ENCODE data around the gene ATG4C. TPM values are rescaled to one million over a fixed set of nuclear protein-coding genes. Genes with fewer than 3 reads are reported as not detected.

ATG4C gene
- total RNA-seq, 1 experiment from 2014 or later: 6.5 TPM

DNA sequence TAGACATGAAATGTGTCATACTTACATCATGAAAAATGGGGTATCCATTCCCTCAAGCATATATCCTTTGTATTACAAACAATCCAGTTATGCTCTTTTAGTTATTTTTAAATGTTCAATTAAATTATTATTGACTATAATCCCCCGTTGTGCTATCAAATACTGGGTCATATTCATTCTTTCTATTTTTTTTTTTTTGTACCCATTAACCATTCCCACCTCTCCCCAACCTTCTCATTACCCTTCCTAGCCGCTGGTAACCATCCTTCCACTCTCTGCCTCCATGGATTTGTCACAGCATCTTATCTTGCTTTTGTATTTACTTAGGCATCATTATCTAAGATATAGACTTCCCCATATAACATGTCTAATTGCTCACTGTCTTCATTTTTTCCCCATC, 15.8 kb downstream of the ATG4C start:
- intact Hi-C loops (cut with micrococcal nuclease): no loop called here
- Mint-ChIP-seq H3K27ac (ENCODE audit: low read depth, unreplicated experiment) (no peak overlapping the region), H3K36me3 (ENCODE audit: insufficient read depth, unreplicated experiment) (no peaks in the 10 kb centered on the region), H3K27me3 (ENCODE audit: insufficient read depth, unreplicated experiment) (no peaks in the 10 kb centered on the region), H3K4me3 (ENCODE audit: unreplicated experiment) (no peak overlapping the region), H3K9me3 (ENCODE audit: unreplicated experiment) (no peaks in the 10 kb centered on the region), H3K4me1 (ENCODE audit: insufficient read depth, unreplicated experiment) (no peaks in the 10 kb centered on the region)
- POLR2A ChIA-PET: no interaction called here
- DNase-seq (ENCODE audit: unreplicated experiment): no peak
- BruUV-seq (replicated peaks): no TSS peak
- CTCF ChIA-PET: no interaction called here
- TF ChIP-seq, protein P1, sequence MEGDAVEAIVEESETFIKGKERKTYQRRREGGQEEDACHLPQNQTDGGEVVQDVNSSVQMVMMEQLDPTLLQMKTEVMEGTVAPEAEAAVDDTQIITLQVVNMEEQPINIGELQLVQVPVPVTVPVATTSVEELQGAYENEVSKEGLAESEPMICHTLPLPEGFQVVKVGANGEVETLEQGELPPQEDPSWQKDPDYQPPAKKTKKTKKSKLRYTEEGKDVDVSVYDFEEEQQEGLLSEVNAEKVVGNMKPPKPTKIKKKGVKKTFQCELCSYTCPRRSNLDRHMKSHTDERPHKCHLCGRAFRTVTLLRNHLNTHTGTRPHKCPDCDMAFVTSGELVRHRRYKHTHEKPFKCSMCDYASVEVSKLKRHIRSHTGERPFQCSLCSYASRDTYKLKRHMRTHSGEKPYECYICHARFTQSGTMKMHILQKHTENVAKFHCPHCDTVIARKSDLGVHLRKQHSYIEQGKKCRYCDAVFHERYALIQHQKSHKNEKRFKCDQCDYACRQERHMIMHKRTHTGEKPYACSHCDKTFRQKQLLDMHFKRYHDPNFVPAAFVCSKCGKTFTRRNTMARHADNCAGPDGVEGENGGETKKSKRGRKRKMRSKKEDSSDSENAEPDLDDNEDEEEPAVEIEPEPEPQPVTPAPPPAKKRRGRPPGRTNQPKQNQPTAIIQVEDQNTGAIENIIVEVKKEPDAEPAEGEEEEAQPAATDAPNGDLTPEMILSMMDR (IDR thresholded peaks at IDR 0.05; ENCODE audit: unreplicated experiment): no peak

DNA sequence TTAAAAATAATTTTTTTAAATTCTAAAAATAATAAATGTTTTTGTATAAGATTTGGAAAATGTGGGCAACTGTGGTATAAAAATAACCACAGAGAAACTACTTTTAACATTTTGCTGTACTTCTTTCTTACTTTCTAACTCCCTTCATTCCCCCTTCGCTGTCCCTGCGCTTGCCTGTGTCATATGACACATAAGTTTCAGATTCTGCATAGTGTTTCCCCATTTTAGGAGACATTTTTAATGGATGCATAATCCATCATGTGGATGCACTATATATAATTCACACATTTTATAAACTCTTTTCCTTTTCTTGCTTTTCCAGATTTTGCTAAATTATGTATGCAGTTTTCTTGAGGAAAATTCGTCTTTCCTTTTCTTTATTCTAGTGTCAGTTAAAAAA, 16.3 kb downstream of the ATG4C start:
- H3K36me3 Mint-ChIP-seq (ENCODE audit: insufficient read depth, unreplicated experiment): no peaks in the 10 kb centered on the region
- H3K9me3 Mint-ChIP-seq (ENCODE audit: unreplicated experiment): no peaks in the 10 kb centered on the region
- ChIA-PET CTCF (interaction anchor here (0.6 kb wide), 1 partner anchor 39 kb away, joined by 3 read pairs; no protein-coding TSS in a partner anchor), POLR2A (interaction anchor here (1.1 kb wide), 1 partner anchor 11 kb away, joined by 4 read pairs; no protein-coding TSS in a partner anchor)
- H3K4me1 Mint-ChIP-seq (ENCODE audit: insufficient read depth, unreplicated experiment): no peaks in the 10 kb centered on the region
- intact Hi-C loops (cut with micrococcal nuclease): no loop called here
- DNase-seq (ENCODE audit: unreplicated experiment): no peak
- TF ChIP-seq, protein P1 (IDR thresholded peaks at IDR 0.05; ENCODE audit: unreplicated experiment): no peak
- H3K27me3 Mint-ChIP-seq (ENCODE audit: insufficient read depth, unreplicated experiment): no peaks in the 10 kb centered on the region
- no peak overlapping the region for H3K27ac Mint-ChIP-seq (ENCODE audit: low read depth, unreplicated experiment)
- H3K4me3 Mint-ChIP-seq (ENCODE audit: unreplicated experiment): no peak overlapping the region
- BruUV-seq (replicated peaks): no TSS peak

DNA sequence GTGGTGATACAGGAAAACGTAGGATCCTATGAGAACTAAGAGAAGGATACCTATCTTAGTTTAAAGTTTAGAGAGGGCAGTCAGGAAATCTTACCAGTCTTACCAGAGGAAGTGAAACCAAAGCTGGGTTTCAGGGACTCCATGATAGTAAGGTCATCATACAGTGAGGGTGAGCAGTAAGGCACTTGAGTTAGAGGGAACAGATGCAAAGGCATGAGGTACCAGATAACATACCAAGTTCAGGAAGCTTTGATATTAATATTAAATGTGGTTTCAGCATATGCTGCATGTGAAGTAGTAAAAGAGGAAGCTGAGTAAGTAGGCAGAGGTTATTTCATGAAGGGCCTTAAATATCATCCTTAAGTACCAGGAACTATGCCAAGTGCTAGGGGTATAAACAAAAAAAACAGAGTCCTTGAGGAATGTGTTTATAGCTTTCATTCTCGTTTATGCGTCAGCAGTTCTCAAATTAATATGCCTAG, 16.9 kb downstream of the ATG4C start:
- no peaks in the 10 kb centered on the region for H3K36me3 Mint-ChIP-seq (ENCODE audit: insufficient read depth, unreplicated experiment)
- no TSS peak for BruUV-seq (replicated peaks)
- intact Hi-C loops (cut with micrococcal nuclease): no loop called here
- H3K4me3 Mint-ChIP-seq (ENCODE audit: unreplicated experiment): no peak overlapping the region
- no peak overlapping the region for H3K27ac Mint-ChIP-seq (ENCODE audit: low read depth, unreplicated experiment)
- no peaks in the 10 kb centered on the region for H3K4me1 Mint-ChIP-seq (ENCODE audit: insufficient read depth, unreplicated experiment)
- ChIA-PET CTCF (interaction anchor here (0.6 kb wide), 1 partner anchor 39 kb away, joined by 3 read pairs; no protein-coding TSS in a partner anchor), POLR2A (interaction anchor here (1.1 kb wide), 1 partner anchor 10 kb away, joined by 4 read pairs; no protein-coding TSS in a partner anchor)
- H3K27me3 Mint-ChIP-seq (ENCODE audit: insufficient read depth, unreplicated experiment): no peaks in the 10 kb centered on the region
- H3K9me3 Mint-ChIP-seq (ENCODE audit: unreplicated experiment): no peaks in the 10 kb centered on the region
- no peak for DNase-seq (ENCODE audit: unreplicated experiment)
- TF ChIP-seq, protein P1 (IDR thresholded peaks at IDR 0.05; ENCODE audit: unreplicated experiment): no peak

DNA sequence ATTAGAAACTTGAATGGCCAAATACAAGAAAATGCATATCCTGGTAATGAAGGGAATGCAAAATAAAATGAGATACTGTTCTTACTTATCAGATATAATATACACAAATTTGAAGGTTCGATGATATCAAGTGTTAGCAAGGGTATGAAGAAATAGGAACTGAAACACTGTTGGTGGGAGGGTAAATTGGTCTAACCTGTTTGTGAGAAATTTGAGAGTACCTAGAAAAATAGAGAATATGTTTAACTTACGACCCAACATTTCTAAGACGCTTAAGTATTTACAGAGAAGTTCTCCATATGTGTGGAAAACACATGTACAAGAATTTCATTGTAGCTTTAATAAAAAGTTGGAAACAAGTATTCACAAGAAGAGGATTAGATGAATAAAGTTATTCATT, 25.9 kb downstream of the ATG4C start:
- no peak overlapping the region for H3K4me3 Mint-ChIP-seq (ENCODE audit: unreplicated experiment)
- ChIA-PET POLR2A (no interaction called here), CTCF (interaction anchor here (0.6 kb wide), 1 partner anchor 1993 kb away, joined by 3 read pairs; no protein-coding TSS in a partner anchor)
- peaks cover 8% of the 10 kb centered on the region for H3K36me3 Mint-ChIP-seq (ENCODE audit: insufficient read depth, unreplicated experiment)
- no peak overlapping the region for H3K27ac Mint-ChIP-seq (ENCODE audit: low read depth, unreplicated experiment)
- no peaks in the 10 kb centered on the region for H3K4me1 Mint-ChIP-seq (ENCODE audit: insufficient read depth, unreplicated experiment)
- no peaks in the 10 kb centered on the region for H3K27me3 Mint-ChIP-seq (ENCODE audit: insufficient read depth, unreplicated experiment)
- no TSS peak for BruUV-seq (replicated peaks)
- no peaks in the 10 kb centered on the region for H3K9me3 Mint-ChIP-seq (ENCODE audit: unreplicated experiment)
- TF ChIP-seq, protein P1 (IDR thresholded peaks at IDR 0.05; ENCODE audit: unreplicated experiment): no peak
- DNase-seq (ENCODE audit: unreplicated experiment): no peak
- intact Hi-C loops (cut with micrococcal nuclease): no loop called here
